ENCODE measurements around the gene ZSWIM5.
"Not testable (repeated sequence)": the region's sequence is repeated elsewhere in the genome, so short reads cannot be mapped to it uniquely, and the experiment has no call there.

Gene ZSWIM5

DNA sequence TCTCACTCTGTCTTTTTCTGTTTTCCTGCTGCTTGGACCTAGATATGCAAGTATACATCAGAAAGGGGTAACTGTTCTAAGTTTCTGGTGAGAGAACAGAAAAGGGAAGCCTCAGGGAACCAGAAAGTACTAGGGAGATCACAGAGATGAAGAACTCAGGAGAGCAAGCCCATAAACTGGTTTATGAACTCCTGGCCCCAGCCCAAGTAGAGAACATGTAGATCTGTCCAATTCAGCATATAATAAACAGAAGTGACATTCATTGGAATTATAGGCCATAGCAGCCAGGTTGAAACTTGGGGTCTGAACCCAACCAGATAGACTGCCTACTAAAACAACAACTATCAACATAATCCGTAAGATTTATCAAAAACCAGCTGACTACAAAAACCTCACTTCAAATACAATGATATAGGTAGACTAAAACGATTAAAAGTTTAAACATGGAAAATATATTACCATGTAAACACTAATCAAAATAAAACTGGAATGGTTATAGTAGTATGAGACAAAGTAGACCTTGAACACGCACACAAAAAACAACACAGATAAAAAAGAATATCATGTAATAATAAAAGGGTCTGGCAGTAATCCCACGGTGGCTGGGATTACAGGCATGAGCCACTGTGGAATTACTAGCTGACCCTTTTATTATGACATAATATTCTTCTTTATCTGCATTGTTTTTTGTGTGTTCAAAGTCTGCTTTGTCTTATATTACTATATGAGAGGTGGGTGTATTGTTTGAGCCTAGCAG lies 65.0 kb downstream of the ZSWIM5 start:
- DNase-seq (ENCODE audit: low read depth) = no peak

DNA sequence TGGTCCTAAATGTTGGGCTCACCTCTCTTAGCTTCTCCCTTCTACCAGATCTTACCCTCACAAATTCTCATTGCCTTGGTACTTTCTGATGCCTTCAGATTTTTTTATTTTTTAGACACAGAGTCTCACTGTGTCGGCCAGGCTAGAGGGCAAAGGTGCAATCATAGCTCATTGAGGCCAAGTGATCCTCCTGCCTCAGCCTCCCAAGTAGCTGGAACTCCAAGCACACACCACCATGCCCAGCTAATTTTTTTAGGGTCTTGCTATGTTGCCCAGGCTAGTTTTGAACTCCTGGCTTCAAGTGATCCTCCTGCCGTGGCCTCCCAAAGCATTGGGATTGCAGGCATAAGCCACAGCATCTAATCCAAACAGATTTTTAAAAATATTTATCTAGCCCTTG lies 69.4 kb downstream of the ZSWIM5 start:
- no peak for DNase-seq (ENCODE audit: low read depth)

DNA sequence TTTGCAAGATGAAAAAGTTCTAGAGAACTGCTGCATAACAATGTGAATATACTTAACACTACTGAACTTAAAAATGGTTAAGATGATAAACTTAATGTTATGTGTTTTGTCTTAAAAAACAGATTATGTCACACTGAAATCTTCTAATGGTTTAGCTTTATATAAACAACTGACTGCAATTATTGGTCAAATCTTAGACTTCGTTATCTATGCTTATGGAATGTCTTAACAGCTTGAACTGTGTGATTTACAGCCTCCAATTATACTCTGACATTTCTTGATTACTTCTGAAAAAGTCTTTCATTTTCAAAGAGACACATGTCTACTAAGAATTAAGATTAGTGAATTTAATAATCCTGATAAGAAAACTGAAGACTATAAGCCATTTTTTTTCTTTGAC lies 71.1 kb downstream of the ZSWIM5 start:
- DNase-seq (ENCODE audit: low read depth) = no peak

DNA sequence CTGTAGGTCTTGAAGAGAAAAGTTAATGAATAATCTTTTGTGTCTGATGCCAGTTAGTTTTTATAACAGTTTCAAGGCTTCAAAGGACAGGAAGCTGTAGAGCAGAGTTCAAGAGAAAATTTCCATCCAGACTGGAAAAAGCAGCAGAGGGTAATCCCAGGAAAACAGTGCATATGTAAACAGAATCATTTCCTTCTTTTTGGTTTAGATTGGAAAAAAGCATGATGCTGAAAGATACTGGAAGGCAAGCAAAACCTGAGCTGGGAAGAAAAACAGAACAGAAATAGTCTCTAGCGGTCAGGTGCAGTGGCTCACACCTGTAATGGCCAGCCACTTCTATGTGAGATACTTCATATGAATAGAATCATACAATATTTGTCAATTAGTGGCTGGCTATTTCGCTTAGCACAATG lies 71.9 kb downstream of the ZSWIM5 start:
- no peak for DNase-seq (ENCODE audit: low read depth)

GRCh38 chr1:45132719-45133118 lies 73.7 kb downstream of the ZSWIM5 start:
- not testable (repeated sequence) for DNase-seq (ENCODE audit: low read depth)

DNA sequence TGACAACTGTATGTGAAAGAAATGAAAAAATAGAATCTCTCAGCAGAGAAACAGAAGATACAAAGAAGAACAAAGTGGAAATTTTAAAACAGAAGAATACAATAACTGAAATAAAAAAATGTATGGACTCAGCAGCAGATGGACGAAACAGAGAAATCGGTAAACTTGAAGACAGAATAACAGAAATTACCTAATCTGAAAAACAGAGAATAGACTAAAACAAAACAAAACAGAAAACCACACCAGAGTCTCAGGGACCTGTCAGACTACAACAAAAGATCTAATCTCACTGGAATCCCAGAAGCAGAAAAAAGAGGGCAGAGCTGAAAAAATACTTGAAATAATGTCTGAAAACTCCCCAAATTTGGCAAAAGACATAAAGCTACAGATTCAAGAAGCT lies 83.0 kb downstream of the ZSWIM5 start:
- no peak for DNase-seq (ENCODE audit: low read depth)

GRCh38 chr1:45122724-45123123 lies 83.7 kb downstream of the ZSWIM5 start:
- no peak for DNase-seq (ENCODE audit: low read depth)

- DNase-seq (ENCODE audit: low read depth) = no peak
Measured at GRCh38 chr1:45117766-45118165, 88.6 kb downstream of the ZSWIM5 start.

DNA sequence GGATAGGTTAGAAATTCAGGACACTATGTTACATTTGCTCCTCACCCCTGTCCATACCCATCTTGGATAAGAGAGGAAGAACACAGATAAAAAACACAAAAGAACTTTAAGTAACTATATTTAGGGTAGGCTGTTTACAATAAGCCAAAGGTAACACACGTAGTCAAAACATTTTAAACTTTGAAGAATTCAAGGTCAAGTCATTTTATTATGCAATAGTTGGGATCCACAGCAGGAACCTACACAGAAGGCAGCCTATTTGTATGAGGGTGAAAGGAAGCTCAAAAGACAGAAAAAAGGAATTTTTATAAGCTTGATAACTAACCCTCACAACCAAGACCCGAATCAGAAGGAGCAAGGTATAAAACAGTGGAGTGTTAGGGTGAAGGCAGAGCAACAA lies 89.6 kb downstream of the ZSWIM5 start:
- no peak for DNase-seq (ENCODE audit: low read depth)

DNA sequence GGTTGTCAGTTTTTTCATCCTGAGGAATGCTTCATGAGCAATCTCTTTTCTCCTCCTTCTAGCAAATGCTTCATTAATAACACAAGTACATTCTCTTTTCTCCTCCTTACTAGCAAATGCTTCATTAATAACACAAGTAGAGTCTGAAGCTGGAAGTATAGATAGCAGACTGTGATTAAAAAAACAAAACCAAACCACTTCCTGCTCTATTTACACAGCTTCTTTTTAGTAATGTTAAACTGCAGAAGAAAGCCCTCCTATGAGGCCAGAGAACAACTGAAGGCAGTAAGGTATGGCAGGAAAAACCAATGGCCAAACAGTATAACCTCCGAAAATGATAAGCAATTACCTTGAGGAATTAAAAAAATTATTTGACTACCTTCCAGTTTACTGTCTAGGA lies 90.1 kb downstream of the ZSWIM5 start:
- DNase-seq (ENCODE audit: low read depth) = no peak

DNA sequence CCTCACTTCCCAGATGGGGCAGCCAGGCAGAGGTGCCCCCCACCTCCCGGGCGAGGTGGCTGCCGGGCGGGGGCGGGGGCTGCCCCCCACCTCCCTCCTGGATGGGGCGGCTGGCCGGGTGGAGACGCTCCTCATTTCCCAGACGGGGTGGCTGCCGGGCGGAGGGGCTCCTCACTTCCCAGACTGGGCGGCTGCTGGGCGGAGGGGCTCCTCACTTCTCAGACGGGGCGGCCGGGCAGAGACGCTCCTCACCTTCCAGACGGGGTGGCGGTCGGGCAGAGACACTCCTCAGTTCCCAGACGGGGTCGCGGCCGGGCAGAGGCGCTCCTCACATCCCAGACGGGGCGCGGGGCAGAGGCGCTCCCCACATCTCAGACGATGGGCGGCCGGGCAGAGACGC lies 91.2 kb downstream of the ZSWIM5 start:
- not testable (repeated sequence) for DNase-seq (ENCODE audit: low read depth)

DNA sequence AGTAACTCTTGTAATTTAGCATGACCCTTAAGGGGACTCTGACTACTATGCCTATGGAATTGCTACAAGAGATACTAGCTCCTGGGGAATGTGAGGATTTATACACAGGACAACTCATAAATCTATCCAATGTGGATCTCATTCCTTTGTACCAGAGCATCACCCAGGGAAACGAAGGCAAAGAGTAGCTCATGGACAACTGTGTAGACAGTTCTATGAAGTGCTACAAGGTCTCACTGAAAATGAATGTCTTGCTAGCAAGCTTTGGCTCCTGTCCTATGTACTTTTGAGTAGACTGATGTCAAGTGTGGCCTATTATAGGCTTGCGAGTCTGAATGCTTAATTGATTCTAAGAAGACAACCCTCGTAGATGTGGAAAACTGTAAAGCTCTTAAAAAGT lies 93.7 kb downstream of the ZSWIM5 start:
- DNase-seq (ENCODE audit: low read depth) = no peak

- no peak for DNase-seq (ENCODE audit: low read depth)
Measured at GRCh38 chr1:45111239-45111638, 95.2 kb downstream of the ZSWIM5 start.

- DNase-seq (ENCODE audit: low read depth) = no peak
Measured at GRCh38 chr1:45107782-45108181, 98.6 kb downstream of the ZSWIM5 start.

- DNase-seq (ENCODE audit: low read depth) = not testable (repeated sequence)
Measured at GRCh38 chr1:45106864-45107263, 99.5 kb downstream of the ZSWIM5 start.

DNA sequence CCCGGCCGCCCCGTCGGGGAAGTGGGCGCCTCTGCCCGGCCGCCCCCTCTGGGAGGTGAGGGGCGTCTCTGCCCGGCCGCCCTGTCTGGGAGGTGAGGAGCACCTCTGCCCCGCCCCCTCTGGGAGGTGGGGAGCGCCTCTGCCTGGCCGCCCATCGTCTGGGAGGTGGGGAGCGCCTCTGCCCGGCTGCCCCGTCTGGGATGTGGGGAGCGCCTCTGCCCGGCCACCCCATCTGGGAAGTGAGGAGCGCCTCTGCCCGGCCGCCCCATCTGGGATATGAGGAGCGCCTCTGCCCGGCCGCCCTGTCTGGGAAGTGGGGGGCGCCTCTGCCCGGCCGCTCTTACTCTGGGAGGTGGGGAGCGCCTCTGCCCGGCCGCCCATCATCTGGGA lies 100.3 kb downstream of the ZSWIM5 start:
- not testable (repeated sequence) for DNase-seq (ENCODE audit: low read depth)

- DNase-seq (ENCODE audit: low read depth) = not testable (repeated sequence)
Measured at GRCh38 chr1:45105486-45106155, 100.8 kb downstream of the ZSWIM5 start.

GRCh38 chr1:45103534-45103933 lies 102.9 kb downstream of the ZSWIM5 start:
- DNase-seq (ENCODE audit: low read depth) = no peak

GRCh38 chr1:45101947-45102346 lies 104.5 kb downstream of the ZSWIM5 start:
- DNase-seq (ENCODE audit: low read depth) = no peak

DNA sequence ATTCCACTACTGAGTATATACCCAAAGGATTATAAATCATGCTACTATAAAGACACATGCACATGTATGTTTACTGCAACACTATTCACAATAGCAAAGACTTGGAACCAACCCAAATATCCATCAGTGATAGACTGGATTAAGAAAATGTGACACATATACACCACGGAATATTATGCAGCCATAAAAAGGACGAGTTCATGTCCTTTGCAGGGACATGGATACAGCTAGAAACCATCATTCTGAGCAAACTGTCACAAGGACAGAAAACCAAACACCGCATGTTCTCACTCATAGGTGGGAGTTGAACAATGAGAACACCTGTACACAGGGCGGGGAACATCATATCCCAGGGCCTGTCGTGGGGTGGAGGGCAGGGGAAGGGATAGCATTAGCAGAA lies 104.9 kb downstream of the ZSWIM5 start:
- DNase-seq (ENCODE audit: low read depth) = not testable (repeated sequence)

GRCh38 chr1:45097944-45098343 lies 108.5 kb downstream of the ZSWIM5 start:
- no peak for DNase-seq (ENCODE audit: low read depth)

GRCh38 chr1:45097079-45097478 lies 109.3 kb downstream of the ZSWIM5 start:
- DNase-seq (ENCODE audit: low read depth) = no peak

- no peak for DNase-seq (ENCODE audit: low read depth)
Measured at GRCh38 chr1:45095450-45095849, 111.0 kb downstream of the ZSWIM5 start.

DNA sequence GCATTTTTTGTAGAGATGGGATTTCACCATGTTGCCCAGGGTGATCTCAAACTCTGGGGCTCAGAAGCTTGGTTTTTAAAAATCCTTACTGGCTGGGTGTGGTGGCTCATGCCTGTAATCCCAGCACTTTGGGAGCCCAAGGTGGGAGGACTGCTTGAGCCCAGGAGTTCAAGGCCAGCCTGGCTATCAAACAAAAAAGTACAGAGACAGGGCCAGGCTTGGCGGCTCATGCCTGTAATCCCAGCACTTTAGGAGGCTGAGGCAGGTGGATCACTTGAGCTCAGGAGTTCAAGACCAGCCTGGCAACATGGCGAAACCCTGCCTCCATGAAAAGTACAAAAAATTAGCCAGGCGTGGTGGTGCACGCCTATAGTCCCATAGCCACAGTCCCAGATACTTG lies 112.0 kb downstream of the ZSWIM5 start:
- not testable (repeated sequence) for DNase-seq (ENCODE audit: low read depth)

Measured in stimulated activated CD8-positive, alpha-beta memory T cell treated with anti-CD3 and anti-CD28 coated beads, Interleukin-7, amount 100 ng/mL, for 24 hours (primary cell).